IgD-negative memory B cell (primary cell): ENCODE results near the gene STOM. TPM values are rescaled to one million over a fixed set of nuclear protein-coding genes. Genes with fewer than 3 reads are reported as not detected.
A peak's percentile ranks its signal among the peaks of the same experiment; 100 is the strongest.
"Not testable (repeated sequence)": the region's sequence is repeated elsewhere in the genome, so short reads cannot be mapped to it uniquely, and the experiment has no call there.

Source experiments
- H3K27ac Mint-ChIP-seq, 3 donors: one replicate each; pipeline ENCODE4 v1.8.0; 2020 to 2022; ENCODE audit warnings: mild to moderate bottlenecking in 3 of 3, mixed read lengths in 3 of 3, moderate library complexity in 1 of 3
- H3K27me3 Mint-ChIP-seq: one replicate; pipeline ENCODE4 v1.8.0; 2021; ENCODE audit warnings: mixed read lengths
- H3K36me3 Mint-ChIP-seq: one replicate; pipeline ENCODE4 v1.8.0; 2020; ENCODE audit warnings: mild to moderate bottlenecking, mixed read lengths
- H3K4me1 Mint-ChIP-seq, 3 donors: one replicate each; pipeline ENCODE4 v1.8.0; 2020 to 2022; ENCODE audit warnings: mixed read lengths in 3 of 3, mild to moderate bottlenecking in 1 of 3
- H3K4me3 Mint-ChIP-seq, 4 donors: one replicate each; pipeline ENCODE4 v1.8.0; 2020 to 2022; ENCODE audit warnings: mild to moderate bottlenecking in 4 of 4, mixed read lengths in 4 of 4, moderate library complexity in 3 of 4
- H3K9me3 Mint-ChIP-seq, 3 donors: one replicate each; pipeline ENCODE4 v1.8.0; 2020 to 2021; ENCODE audit warnings: mixed read lengths in 3 of 3, mild to moderate bottlenecking in 1 of 3
- polyA plus RNA-seq: library from polyadenylated mRNA; unstranded; fragments of 300-500 nt; fragmentation: Illumina TruSeq; gene quantifications from one replicate; pipeline ENCODE4 v1.2.3, GENCODE V29; 2021

The STOM gene
- polyA plus RNA-seq, 1 donor from 2014 or later: 17.2 TPM

DNA sequence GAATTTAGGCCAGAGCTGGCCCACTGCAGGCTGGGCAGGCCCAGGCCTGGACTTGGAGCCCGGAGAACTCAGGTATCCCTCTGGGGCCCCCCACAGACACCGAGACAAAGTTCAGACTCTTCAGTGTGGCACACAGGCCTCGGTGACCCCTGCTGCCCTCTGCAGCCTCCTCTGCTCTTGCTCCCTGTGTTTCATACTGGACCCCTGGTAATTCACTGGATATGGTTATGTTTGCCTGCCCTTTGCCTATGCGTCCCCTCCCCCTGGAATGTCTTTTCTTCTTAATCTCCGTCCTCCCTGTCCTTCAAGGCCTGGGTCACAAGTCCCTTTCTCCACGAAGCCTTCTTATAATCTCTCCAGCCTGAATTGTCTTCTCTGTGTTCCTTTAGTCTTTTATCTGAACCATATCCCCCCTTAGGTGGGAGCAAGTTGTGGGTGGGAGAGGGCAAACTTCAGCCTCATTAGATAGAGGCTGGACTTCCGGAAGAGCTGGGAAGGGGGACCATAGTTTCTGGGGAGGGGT, 72.0 kb downstream of the STOM start:
- peak overlapping the region; percentile 50 to 91 (median 91) for H3K27ac Mint-ChIP-seq
- no peaks in the 10 kb centered on the region for H3K9me3 Mint-ChIP-seq
- H3K36me3 Mint-ChIP-seq: no peaks in the 10 kb centered on the region
- peaks cover 19 to 31% (median 24%) of the 10 kb centered on the region in 3 donors for H3K4me1 Mint-ChIP-seq
- H3K4me3 Mint-ChIP-seq: peak overlapping the region; percentile 9 to 83 (median 36)
- peaks cover 3% of the 10 kb centered on the region for H3K27me3 Mint-ChIP-seq

DNA sequence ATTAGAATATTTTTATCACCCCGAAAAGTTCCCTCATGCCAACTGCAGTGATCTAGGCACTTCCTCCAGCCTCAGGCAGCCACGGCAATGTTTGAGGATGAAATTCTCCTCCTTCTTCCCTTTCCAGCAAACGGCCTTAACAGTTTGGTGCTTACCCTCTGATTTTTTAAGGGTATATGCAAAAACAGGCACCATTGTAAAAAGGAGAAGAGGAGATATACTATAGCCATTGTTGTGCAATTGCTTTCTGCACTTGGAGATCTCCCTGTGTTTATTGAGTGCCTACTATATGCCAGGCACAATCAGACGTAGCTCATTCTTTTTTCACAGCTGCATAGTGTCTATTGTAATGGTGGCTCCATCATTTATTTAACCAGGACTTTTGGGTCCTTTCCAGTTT, 72.7 kb downstream of the STOM start:
- Mint-ChIP-seq H3K9me3 (no peaks in the 10 kb centered on the region), H3K27ac (peak overlapping the region; percentile 50 to 91 (median 91)), H3K36me3 (no peaks in the 10 kb centered on the region), H3K4me3 (peak overlapping the region in 1 of 4 donors; percentile 54), H3K27me3 (peaks cover 3% of the 10 kb centered on the region), H3K4me1 (peaks cover 19 to 31% (median 24%) of the 10 kb centered on the region in 3 donors)

DNA sequence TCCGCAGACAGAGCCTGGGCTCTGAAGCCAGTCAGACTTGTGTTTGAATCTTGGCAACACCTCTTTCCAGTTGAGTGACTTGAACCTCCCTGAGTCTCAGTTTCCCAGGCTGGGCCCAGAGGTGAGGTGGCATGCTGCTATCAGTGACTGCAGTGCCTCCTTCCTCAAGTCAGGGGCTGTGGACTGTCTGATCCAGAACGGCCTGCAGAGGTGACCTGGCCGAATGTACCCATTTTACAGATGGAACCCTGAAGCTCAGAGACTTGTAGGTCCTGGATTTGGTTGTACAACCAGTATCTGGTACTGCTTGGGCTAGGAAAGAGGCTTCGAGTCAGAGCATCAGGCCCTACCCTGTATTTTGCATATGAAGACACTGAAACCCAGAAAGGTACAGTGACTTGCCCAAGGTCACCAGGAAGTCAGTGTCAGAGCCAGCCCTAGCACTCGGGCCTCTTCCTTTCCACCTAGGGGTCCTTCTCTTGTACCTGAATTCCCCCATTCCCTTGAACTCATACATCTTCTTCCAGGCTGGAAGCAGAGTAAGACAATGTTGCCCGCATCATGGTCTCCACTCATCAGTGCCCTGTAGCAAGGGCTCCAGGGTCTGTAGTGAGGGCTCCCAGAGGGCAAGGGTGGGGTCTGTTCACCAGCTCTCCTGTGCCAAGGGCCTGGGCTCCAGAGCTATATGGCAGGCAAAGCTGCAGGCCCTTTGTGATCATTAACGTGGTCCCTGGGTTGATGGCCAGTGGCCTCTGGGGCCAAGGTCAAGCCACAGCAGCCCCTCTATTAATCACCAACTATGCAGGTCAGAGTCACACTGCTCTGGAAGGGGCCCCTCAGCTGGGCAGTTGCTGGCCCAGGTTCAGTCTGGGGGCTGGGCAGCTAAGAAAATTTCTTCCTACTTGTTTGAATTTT, 73.6 kb downstream of the STOM start:
- Mint-ChIP-seq H3K4me1 (peaks cover 21 to 31% (median 24%) of the 10 kb centered on the region in 3 donors), H3K9me3 (no peaks in the 10 kb centered on the region), H3K36me3 (no peaks in the 10 kb centered on the region), H3K27ac (peak overlapping the region in 2 of 3 donors; percentile 16 to 91), H3K4me3 (no peak overlapping the region), H3K27me3 (peaks cover 3% of the 10 kb centered on the region)

DNA sequence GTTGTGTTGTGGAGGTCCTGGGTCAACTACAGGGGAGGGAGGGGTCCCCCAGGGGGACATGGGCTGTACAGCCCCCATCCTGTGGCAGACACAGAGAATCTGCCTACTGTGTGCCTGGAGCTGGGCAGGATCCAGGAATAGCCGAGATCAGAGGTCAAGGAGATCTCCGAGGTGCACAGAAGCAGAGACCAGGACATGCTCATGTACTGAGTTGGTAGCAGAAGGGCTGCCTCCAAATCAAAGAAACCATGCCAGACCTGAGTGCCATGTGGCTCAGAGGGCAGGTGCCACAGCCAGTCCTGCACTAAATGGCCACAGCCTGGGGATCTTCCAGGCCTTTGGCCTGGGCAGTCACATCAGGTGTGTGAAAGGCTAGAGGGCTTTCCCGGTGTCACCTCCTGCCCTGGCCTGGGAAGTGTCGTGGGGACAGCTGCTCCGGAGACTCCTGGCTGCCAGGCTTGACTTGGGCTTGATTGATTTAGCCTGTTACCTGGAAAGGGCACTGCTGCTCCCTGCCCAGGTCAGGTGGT, 74.3 kb downstream of the STOM start:
- H3K27me3 Mint-ChIP-seq: peaks cover 3% of the 10 kb centered on the region
- H3K27ac Mint-ChIP-seq: no peak overlapping the region
- H3K4me1 Mint-ChIP-seq: peaks cover 21 to 31% (median 24%) of the 10 kb centered on the region in 3 donors
- no peak overlapping the region for H3K4me3 Mint-ChIP-seq
- no peaks in the 10 kb centered on the region for H3K9me3 Mint-ChIP-seq
- H3K36me3 Mint-ChIP-seq: no peaks in the 10 kb centered on the region

DNA sequence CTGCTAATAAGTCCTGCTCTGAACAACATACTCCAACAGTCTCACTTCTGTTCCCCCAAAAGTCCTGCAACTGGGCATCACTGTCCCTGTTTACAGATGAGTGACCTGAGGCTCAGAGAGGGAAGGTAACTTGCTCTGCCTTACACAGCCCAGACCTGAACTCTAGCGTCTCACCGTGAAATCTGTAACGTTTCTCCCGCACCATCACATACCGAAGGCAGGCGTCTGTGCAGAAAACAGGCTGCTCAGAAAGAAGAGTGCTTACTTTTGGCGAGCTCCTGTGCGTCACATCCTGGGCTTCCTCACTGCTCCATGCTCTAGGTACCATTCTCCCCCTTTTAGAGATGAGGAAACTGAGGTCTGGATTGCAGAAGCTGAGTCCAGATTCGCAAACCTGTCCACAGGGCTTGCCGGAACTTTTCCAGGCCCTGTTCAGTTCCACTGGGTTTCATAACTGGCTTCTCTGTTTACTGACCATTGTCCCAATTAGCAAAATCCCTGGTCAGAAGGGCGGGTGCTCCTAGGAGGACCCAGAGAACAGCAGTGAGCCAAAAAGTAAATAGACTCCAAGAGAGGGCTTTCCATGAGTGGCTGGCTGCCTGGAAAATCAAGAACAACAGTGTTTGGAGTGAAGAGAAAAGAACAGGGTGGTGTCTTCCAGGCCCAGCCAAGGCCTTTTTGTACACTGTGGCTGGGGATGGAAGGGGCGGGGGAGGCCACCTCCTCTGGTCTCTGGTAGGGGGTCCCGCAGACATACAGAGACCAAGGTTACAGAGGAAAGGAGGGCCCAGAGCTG, 75.0 kb downstream of the STOM start:
- no peaks in the 10 kb centered on the region for H3K27me3 Mint-ChIP-seq
- H3K4me1 Mint-ChIP-seq: peaks cover 17 to 26% (median 20%) of the 10 kb centered on the region in 3 donors
- no peaks in the 10 kb centered on the region for H3K36me3 Mint-ChIP-seq
- H3K27ac Mint-ChIP-seq: peak overlapping the region in 2 of 3 donors; percentile 26 to 37
- no peak overlapping the region for H3K4me3 Mint-ChIP-seq
- no peaks in the 10 kb centered on the region for H3K9me3 Mint-ChIP-seq

DNA sequence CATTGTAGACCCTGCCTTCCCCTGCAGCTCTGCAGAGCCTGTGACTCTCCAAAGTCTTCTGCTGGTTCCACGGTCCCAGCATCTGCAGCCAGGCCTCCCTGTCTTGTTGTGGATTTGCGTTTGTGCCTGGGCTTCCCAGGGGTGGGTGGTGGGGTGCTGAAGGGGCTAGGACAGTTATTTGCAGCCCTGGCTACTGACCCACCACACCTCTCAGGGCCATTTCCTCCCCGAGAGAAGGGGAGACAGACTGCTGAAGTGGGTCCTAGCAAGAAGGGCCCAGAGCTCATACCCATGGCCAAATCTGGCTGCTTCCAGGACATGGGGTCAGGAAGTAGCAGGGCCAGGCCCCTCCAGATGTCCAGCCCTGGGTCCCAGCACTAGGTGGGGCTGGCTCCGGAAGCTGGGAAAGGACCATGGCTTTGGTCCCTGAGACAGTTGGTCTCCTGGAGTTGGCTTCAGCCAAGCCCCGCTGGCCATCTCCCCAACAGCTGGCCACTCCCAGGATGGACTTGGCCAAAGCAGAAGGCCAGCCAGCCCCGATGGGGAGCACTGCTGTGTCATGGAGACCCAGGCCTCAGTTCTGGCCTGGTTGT, 75.8 kb downstream of the STOM start:
- H3K4me3 Mint-ChIP-seq: no peak overlapping the region
- no peaks in the 10 kb centered on the region for H3K9me3 Mint-ChIP-seq
- no peaks in the 10 kb centered on the region for H3K27me3 Mint-ChIP-seq
- H3K27ac Mint-ChIP-seq: no peak overlapping the region
- no peaks in the 10 kb centered on the region for H3K36me3 Mint-ChIP-seq
- peaks cover 13 to 22% (median 19%) of the 10 kb centered on the region in 3 donors for H3K4me1 Mint-ChIP-seq

DNA sequence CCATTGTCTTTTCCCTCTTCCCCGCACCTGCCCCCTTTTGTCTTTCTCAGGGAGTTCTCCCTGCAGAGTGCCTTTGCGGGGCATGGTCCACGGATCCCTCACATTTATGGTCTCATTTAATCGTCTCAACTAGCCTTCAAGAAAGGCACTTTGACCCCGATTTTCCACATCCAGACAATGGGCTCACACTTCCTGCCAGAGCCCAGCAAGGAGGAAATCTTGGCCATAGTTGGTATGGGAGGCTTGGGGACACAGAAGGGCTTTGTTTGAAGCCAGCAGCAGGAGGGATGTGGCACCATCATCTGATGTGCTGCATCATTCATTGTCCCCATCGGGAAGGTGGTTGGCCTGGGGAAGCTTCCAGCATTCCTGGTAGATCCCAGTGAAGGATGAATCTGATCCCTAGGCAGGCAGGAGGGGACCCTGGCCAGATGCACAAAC, 77.2 kb downstream of the STOM start:
- Mint-ChIP-seq H3K4me3 (no peak overlapping the region), H3K27ac (no peak overlapping the region), H3K27me3 (no peaks in the 10 kb centered on the region), H3K9me3 (no peaks in the 10 kb centered on the region), H3K36me3 (no peaks in the 10 kb centered on the region), H3K4me1 (peaks cover 2 to 11% (median 7%) of the 10 kb centered on the region in 3 donors)

DNA sequence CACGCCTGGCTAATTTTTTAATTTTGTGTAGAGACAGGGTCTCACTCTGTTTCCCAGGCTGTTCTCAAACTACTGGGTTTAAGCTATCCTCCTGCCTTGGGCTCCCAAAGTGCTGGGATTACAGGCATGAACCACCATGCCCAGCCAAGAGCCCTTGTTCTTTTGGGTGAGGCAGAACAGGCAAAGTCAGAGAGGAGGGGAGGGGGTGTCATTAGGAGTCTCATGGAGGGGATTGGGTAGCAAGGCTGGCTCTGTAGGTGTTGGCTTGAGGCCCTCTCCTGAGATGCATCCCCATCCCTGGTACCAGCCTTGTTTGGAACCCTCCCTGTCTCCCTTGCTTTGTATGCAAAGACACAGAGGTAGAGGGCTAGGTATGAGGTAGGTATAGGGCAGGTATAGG, 78.0 kb downstream of the STOM start:
- no peaks in the 10 kb centered on the region for H3K9me3 Mint-ChIP-seq
- H3K36me3 Mint-ChIP-seq: no peaks in the 10 kb centered on the region
- no peaks in the 10 kb centered on the region for H3K27me3 Mint-ChIP-seq
- H3K4me3 Mint-ChIP-seq: no peak overlapping the region
- H3K27ac Mint-ChIP-seq: no peak overlapping the region
- H3K4me1 Mint-ChIP-seq: peaks cover 0 to 5% (median 2%) of the 10 kb centered on the region in 3 donors

DNA sequence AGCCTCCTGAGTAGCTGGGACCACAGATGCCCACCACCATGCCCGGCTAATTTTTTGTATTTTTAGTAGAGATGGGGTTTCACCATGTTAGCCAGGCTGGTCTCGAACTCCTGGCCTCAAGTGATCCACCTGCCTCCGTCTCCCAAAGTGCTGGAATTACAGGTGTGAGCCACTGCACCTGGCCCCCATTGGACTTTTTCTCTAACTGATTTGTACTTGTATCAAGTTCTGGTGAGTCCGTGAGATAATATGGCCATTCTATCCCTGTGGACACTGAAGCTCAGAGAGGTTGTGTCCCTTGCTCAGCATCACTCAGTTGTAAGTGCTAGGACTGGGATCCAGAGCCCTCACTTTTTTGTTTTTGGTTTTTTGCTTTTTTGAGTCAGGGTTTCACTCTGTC, 78.5 kb downstream of the STOM start:
- H3K4me3 Mint-ChIP-seq, H3K27ac Mint-ChIP-seq, H3K36me3 Mint-ChIP-seq, H3K27me3 Mint-ChIP-seq, H3K4me1 Mint-ChIP-seq, H3K9me3 Mint-ChIP-seq: not testable (repeated sequence)

DNA sequence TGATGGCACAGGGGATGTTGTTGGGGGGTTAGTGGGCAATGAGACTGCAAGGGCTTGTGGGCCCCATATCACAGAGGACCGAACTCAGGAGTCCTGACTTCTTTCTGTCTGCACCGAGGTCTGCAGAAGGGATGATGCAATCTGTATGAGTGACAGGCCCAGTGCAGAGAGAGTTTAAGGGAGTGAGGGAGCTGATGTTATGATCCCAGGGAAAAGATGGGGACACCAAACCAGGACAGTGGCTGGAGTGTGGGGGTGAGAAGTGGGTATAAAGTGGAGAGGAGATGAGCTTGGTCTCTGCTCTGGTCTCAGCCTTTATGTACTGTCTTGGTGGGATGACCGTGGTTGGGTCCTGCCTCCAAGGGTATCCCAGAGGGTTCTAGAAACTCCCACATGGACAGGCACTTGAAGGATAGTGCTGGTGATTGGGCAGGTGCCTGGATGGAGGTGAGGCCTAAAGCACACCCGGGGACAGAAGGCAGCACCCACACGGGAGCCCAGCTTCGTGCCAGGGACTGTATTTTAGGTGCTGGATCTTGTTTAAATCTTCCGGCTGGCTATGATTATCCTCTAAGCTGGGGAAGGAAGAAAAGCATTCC, 80.2 kb downstream of the STOM start:
- H3K4me3 Mint-ChIP-seq: no peak overlapping the region
- H3K9me3 Mint-ChIP-seq: no peaks in the 10 kb centered on the region
- H3K27me3 Mint-ChIP-seq: no peaks in the 10 kb centered on the region
- H3K36me3 Mint-ChIP-seq: peaks cover 2% of the 10 kb centered on the region
- peak overlapping the region in 1 of 3 donors; percentile 77 for H3K27ac Mint-ChIP-seq
- peaks cover 0 to 5% (median 0%) of the 10 kb centered on the region in 3 donors for H3K4me1 Mint-ChIP-seq

DNA sequence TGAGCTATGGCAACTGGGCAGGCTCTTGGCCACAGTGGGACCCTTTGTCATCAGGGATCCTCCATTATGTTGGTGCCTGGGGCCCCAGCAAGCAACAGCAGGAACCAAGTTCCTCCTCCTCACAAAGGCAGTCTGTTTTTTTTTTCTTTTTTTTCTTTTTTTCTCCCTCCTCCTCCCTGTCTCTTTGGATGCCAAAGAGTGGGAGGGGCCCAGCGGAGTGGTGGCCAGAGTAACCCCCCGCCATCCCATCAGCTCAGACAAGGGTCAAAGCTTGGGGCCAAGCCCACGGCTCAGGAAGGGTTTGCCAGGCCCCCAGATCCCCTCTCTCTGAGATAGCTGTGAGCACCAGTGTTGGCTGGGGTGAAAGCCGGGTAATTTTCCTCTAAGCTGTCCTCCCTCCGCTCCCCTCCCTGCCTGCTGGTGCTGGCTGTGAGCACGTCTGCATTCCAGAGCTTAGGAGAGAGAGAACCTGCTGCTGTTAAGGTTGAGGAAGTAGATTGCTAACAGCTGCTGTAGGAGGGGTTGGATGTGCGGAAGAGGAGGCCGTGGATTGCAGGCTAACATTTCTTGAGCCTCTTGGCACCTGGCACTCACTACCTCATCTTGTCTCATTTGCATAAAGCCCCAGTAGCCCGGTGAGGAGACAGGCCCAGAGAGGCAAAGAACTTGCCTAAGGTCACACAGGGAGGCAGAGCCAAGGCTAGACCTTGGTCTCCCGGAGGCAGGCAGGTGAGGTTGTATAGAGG, 80.9 kb downstream of the STOM start:
- Mint-ChIP-seq H3K27me3 (no peaks in the 10 kb centered on the region), H3K27ac (peak overlapping the region in 1 of 3 donors; percentile 77), H3K9me3 (no peaks in the 10 kb centered on the region), H3K4me3 (no peak overlapping the region), H3K4me1 (peaks cover 0 to 5% (median 0%) of the 10 kb centered on the region in 3 donors), H3K36me3 (peaks cover 4% of the 10 kb centered on the region)
